ENCODE measurements around the gene MPPED2.

MPPED2 gene

DNA sequence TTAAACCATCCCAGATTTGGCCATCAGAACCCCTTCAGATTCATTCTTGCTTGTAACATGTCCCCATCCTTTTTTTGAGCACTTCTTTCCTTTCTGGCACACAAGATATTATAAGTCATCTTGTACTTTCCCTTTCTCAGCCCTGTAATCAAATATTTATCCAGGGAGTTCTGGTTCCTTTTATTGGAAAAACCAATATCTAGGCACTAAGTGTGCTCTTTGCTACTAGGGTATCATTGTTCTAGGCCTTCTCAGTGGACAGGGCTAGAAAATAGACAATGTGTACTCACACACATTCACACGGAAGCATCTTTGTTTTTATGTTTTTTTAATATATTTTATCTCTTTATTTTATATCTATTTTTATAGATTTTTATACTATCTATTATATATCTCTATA, 216.0 kb downstream of the MPPED2 start:
- TF ChIP-seq, protein P1, sequence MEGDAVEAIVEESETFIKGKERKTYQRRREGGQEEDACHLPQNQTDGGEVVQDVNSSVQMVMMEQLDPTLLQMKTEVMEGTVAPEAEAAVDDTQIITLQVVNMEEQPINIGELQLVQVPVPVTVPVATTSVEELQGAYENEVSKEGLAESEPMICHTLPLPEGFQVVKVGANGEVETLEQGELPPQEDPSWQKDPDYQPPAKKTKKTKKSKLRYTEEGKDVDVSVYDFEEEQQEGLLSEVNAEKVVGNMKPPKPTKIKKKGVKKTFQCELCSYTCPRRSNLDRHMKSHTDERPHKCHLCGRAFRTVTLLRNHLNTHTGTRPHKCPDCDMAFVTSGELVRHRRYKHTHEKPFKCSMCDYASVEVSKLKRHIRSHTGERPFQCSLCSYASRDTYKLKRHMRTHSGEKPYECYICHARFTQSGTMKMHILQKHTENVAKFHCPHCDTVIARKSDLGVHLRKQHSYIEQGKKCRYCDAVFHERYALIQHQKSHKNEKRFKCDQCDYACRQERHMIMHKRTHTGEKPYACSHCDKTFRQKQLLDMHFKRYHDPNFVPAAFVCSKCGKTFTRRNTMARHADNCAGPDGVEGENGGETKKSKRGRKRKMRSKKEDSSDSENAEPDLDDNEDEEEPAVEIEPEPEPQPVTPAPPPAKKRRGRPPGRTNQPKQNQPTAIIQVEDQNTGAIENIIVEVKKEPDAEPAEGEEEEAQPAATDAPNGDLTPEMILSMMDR (IDR thresholded peaks at IDR 0.05; ENCODE audit: low read length, missing control alignments) = no peak
- no peak for DNase-seq (ENCODE audit: low read depth)
- no peak overlapping the region for H3K4me3 ChIP-seq (replicated peaks; ENCODE audit: low read depth, low read length)

DNA sequence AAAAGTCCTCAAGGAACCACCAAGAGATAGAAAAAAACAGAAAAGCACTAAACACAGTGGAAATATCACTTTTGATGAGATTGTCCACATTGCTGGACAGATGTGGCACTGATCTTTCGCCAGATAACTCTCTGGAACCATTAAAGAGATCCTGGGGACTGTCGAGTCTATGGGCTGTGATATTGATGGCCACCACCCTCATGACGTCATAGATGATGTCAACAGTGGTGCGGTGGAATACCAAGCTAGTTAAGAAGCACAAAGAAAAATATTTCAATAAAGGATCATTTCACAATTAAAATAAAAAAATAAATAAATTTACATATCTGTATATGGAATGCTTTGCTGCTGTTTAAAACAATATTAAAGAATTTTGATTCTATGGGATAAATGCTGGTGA, 217.8 kb downstream of the MPPED2 start:
- TF ChIP-seq, protein P1 (IDR thresholded peaks at IDR 0.05; ENCODE audit: low read length, missing control alignments) = no peak
- H3K4me3 ChIP-seq (replicated peaks; ENCODE audit: low read depth, low read length) = no peak overlapping the region
- no peak for DNase-seq (ENCODE audit: low read depth)

- DNase-seq (ENCODE audit: low read depth) = no peak
- no peak overlapping the region for H3K4me3 ChIP-seq (replicated peaks; ENCODE audit: low read depth, low read length)
- TF ChIP-seq, protein P1 (IDR thresholded peaks at IDR 0.05; ENCODE audit: low read length, missing control alignments) = no peak
Observed at GRCh38 chr11:30365793-30366517, 220.2 kb downstream of the MPPED2 start.

GRCh38 chr11:30364837-30365482, 221.2 kb downstream of the MPPED2 start:
- no peak overlapping the region for H3K4me3 ChIP-seq (replicated peaks; ENCODE audit: low read depth, low read length)
- TF ChIP-seq, protein P1 (IDR thresholded peaks at IDR 0.05; ENCODE audit: low read length, missing control alignments) = no peak
- DNase-seq (ENCODE audit: low read depth) = no peak

- TF ChIP-seq, protein P1 (IDR thresholded peaks at IDR 0.05; ENCODE audit: low read length, missing control alignments) = no peak
- DNase-seq (ENCODE audit: low read depth) = no peak
- no peak overlapping the region for H3K4me3 ChIP-seq (replicated peaks; ENCODE audit: low read depth, low read length)
Observed at GRCh38 chr11:30364139-30364836, 221.9 kb downstream of the MPPED2 start.

DNA sequence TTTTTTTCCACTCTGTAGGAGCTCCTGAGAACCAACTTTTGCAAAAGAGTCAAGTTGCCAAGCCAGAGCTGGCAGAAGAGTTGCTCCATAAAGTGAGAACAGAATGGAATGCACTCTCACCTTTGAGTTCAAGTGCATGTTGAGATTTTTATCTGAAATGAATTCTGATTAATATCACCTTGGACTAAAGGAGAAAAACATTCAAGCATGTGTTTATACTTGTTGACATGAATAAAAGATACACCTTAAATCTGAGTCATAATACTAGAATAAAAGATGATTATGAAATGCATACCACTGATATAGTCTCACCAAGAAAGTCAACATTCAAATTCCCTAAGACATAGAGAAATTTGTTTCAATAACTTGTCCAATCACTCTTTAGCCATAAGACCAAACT, 225.4 kb downstream of the MPPED2 start:
- TF ChIP-seq, protein P1 (IDR thresholded peaks at IDR 0.05; ENCODE audit: low read length, missing control alignments) = no peak
- no peak overlapping the region for H3K4me3 ChIP-seq (replicated peaks; ENCODE audit: low read depth, low read length)
- no peak for DNase-seq (ENCODE audit: low read depth)

Data from fibroblast of pulmonary artery (primary cell).